ENCODE data around the gene CIPC. TPM values are rescaled to one million over a fixed set of nuclear protein-coding genes. Genes with fewer than 3 reads are reported as not detected.
A peak's percentile ranks its signal among the peaks of the same experiment; 100 is the strongest.

CIPC gene
- total and polyA plus RNA-seq, 9 of the 15 experiments (the other 6 are each of a cell fraction or from before 2014, with no cell fraction given) = 5.0 to 16.9 (median 10.7) TPM

DNA sequence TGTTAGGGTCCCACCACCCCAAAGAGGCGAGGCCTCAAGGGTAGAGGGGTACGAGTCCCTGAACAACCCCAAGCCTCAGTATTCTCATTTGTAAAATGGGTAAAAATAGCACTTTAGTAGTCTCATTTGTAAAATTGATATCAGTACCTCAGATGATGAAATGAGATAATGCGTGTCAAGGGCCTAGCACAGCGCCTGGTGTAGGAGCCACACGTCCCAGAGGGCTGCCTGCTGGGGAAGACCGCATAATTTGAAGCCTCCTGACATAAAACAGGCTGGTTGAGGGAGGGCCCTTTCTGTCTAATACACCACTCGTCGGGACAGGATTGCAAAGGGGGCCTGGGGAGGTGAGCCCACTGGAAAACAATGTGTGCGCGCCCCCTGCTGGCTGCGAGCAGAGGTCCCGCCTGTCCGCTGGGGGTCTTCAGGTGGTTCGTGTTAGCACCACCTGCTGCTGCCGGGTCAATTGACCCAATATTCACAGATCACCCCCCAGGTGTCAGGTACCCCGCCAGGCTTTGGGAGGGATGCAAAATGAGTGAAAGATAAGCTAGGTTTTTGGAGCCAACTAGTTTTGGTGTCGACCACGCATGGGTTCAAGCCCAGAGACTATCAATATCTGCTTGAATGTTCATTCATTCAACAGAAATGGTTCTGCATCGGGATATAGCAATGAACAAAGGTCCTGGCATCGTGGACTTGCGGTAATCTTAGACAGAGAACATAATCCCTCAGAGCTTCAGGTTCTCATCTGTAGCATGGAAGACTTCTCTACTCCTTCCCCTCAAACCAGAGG lies 44.8 kb upstream of the CIPC start (continued):
- TF ChIP-seq RCOR1 (IDR thresholded peaks at IDR 0.05; ENCODE audit: borderline replicate concordance in 1 of 2, low read depth in 2 of 2, low read length in 2 of 2) (0 out of 4 replicates have a peak, but pooled peaks of 1 of the 2 experiments have one; percentile 30), CTCF (IDR thresholded peaks at IDR 0.05 in 2 of 3, conservative IDR thresholded peaks at IDR 0.05 in 1 of 3; ENCODE audit: insufficient read depth in 2 of 3, low read depth in 1 of 3, low read length in 3 of 3) (peak; percentile 86 to 97 (median 90)), KDM1A (IDR thresholded peaks at IDR 0.05) (peak; percentile 44 to 61; a peak in 2 of 4 replicates), SRSF7 (optimal IDR thresholded peaks at IDR 0.05; ENCODE audit: low read depth, low read length) (no peak), NR1H2 (CRISPR knock-in tag; IDR thresholded peaks at IDR 0.05) (no peak), CC2D1A (IDR thresholded peaks at IDR 0.05) (peak; percentile 85), SMC3 (conservative IDR thresholded peaks at IDR 0.05; ENCODE audit: insufficient read depth, low read depth, low read length) (peak; percentile 85), IRF9 (tag; IDR thresholded peaks at IDR 0.05) (no peak), FOXJ3 (CRISPR knock-in tag; IDR thresholded peaks at IDR 0.05) (no peak), ZNF316 (IDR thresholded peaks at IDR 0.05) (no peak), ATF1 (CRISPR knock-in tag; IDR thresholded peaks at IDR 0.05) (no peak), ATF1 (tag; IDR thresholded peaks at IDR 0.05) (0 out of 2 replicates have a peak, but pooled peaks have one; percentile 23), TFAP4 (CRISPR knock-in tag; IDR thresholded peaks at IDR 0.05; ENCODE audit: borderline replicate concordance) (peak; percentile 56; the same call in 1 of the 2 replicates), ZBTB7A (IDR thresholded peaks at IDR 0.05; ENCODE audit: borderline replicate concordance, control insufficient read depth, low read depth, low read length) (peak; percentile 94)
- TF ChIP-seq, protein P1, sequence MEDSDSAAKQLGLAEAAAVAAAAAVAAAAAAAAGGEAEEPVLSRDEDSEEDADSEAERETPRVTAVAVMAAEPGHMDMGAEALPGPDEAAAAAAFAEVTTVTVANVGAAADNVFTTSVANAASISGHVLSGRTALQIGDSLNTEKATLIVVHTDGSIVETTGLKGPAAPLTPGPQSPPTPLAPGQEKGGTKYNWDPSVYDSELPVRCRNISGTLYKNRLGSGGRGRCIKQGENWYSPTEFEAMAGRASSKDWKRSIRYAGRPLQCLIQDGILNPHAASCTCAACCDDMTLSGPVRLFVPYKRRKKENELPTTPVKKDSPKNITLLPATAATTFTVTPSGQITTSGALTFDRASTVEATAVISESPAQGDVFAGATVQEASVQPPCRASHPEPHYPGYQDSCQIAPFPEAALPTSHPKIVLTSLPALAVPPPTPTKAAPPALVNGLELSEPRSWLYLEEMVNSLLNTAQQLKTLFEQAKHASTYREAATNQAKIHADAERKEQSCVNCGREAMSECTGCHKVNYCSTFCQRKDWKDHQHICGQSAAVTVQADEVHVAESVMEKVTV (CRISPR knock-in tag; IDR thresholded peaks at IDR 0.05) = peak; percentile 88
- TF ChIP-seq, protein P2, sequence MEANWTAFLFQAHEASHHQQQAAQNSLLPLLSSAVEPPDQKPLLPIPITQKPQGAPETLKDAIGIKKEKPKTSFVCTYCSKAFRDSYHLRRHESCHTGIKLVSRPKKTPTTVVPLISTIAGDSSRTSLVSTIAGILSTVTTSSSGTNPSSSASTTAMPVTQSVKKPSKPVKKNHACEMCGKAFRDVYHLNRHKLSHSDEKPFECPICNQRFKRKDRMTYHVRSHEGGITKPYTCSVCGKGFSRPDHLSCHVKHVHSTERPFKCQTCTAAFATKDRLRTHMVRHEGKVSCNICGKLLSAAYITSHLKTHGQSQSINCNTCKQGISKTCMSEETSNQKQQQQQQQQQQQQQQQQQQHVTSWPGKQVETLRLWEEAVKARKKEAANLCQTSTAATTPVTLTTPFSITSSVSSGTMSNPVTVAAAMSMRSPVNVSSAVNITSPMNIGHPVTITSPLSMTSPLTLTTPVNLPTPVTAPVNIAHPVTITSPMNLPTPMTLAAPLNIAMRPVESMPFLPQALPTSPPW (CRISPR knock-in tag; IDR thresholded peaks at IDR 0.05) = peak; percentile 66
